ENCODE results near the gene SLC44A5.

DNA sequence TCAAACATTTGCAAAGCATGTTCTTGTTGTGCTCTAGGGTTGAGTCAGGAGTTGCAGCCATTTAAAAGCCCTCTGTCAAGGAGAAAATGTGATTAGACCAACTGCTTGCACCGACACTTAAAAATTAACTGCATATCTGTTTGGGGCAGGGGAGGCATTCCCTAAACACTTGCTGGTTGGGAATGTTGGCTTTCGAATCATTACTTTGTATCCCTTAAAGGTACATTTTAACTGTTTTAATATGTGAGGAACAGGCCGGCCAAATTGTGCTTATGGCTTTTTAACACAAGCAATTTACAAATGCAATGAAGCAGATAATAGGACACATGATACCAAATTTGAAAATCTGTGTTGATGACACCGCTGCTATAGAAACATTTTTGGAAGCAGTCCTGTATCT lies 317.6 kb downstream of the SLC44A5 start:
- TF ChIP-seq, protein P1, sequence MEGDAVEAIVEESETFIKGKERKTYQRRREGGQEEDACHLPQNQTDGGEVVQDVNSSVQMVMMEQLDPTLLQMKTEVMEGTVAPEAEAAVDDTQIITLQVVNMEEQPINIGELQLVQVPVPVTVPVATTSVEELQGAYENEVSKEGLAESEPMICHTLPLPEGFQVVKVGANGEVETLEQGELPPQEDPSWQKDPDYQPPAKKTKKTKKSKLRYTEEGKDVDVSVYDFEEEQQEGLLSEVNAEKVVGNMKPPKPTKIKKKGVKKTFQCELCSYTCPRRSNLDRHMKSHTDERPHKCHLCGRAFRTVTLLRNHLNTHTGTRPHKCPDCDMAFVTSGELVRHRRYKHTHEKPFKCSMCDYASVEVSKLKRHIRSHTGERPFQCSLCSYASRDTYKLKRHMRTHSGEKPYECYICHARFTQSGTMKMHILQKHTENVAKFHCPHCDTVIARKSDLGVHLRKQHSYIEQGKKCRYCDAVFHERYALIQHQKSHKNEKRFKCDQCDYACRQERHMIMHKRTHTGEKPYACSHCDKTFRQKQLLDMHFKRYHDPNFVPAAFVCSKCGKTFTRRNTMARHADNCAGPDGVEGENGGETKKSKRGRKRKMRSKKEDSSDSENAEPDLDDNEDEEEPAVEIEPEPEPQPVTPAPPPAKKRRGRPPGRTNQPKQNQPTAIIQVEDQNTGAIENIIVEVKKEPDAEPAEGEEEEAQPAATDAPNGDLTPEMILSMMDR (conservative IDR thresholded peaks at IDR 0.05; ENCODE audit: low read depth, low read length) = no peak
- TF ChIP-seq EZH2 (IDR thresholded peaks at IDR 0.05; ENCODE audit: borderline replicate concordance, low read depth, low read length, poor library complexity, severe bottlenecking) = no peak
